Right ventricle myocardium inferior (tissue), 1 donor: ENCODE data around the gene TP53BP2. TPM values are rescaled to one million over a fixed set of nuclear protein-coding genes. Genes with fewer than 3 reads are reported as not detected.
"Not testable (repeated sequence)": the region's sequence is repeated elsewhere in the genome, so short reads cannot be mapped to it uniquely, and the experiment has no call there.

Source experiments
- ATAC-seq: fragments of 200-7000 bp; cut with Tn5 transposase; one replicate; pipeline ENCODE4 v1.9.1; 2020; ENCODE audit warnings: mild to moderate bottlenecking, moderate library complexity
- DNase-seq: peaks from one replicate; pipeline ENCODE4 v3.0.0; 2021; ENCODE audit errors: missing footprints
- intact Hi-C: fragments of 100-400 bp; cut with DNase I; formaldehyde crosslinking; loops from one replicate; pipeline ENCODE4 v1.11.0; 2022
- total RNA-seq: library from RNA; stranded (reverse); fragmentation: NEBNext Ultra II Directional; extraction: Animal tissue kit (Norgen Biotek cat#: 25700); gene quantifications from one replicate; pipeline ENCODE4 v1.2.1, GENCODE V29; 2021
- donor health status: DM: no; HTN: yes; CAD: no; lungs with severe emphysema.

Gene TP53BP2
- total RNA-seq, 1 donor from 2014 or later, result 18.7 TPM

DNA sequence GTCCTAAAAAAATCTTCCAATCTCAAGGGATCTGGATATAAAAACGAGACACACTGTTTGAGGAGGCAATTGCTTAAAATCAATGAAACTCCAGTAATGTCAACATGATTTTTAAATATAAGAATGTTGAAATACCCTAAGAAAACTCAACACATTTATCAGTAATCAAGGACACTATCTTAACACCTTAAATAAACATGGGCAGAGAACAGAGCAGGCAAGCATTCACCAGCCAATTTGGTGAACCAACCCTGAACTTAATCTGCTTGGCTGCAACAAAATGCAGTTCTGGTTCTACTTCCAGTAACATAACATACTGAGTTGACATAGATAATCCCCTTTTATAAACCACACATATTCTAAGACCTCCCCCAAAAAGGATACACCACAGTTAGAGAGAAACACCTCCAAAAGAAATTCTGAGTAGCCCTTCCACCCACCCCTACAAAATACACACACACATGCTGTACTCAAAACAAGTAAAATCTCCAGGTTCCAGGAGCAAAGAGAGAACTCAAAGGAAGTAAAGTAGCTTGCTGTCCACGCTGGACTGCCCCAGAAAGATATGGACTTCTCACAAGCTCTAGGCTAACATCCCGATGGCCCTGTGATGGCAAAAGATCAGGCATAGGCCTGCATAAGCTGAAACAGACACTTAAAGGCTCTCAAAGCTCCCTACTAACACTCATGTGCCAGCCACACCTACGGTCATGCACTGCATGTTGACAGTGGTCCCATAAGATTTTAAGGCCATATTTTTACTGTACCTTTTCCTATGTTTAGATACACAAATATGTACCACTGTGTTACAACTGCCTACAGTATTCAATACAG, 30.5 kb downstream of the TP53BP2 start:
- DNase-seq, result no peak
- intact Hi-C loops, result no loop called here
- ATAC-seq, result no peak

DNA sequence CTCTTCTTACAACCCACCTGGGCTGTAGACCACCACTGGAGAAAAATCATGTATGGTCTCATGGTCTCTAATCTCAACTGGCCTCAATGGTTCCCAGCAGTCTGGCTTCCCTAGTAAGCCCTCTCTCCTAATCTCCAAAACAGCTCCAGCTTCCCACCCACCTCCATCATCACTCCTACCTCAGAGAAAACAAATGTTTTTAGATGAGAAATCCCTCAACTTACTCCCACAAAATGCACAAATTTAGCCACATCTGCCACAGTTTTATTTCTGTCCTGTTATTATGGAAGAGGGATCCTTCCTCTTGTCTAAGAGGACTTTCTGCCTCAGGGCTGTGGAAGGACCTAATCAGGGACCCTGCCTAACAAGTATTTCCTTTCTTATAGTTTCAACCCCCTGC, 32.1 kb downstream of the TP53BP2 start:
- ATAC-seq, result no peak
- intact Hi-C loops, result loop anchor here (2.0 kb wide), 1 partner anchor 29 kb away; no protein-coding TSS in a partner anchor

DNA sequence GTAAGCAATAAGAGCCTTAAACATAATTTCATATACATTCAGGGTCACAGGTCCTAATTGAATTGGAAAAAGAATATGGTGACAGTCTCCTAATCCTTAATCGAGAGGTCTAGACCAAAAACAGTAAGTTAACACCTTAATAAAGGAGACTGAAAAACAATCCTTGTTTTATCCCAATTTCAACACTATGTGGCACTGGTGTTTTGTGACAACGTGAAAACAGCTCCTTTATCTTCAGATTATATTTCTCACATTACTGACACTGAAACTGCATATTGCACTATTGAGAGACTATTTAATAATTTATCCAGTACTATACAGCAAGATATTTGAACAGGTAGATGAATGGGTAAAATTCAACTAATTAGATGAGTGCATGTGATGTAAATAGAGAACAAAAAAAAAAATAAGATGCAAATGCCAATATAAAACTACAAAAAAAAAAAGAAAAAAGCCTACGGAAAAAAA, 34.1 kb downstream of the TP53BP2 start:
- DNase-seq (no peak), ATAC-seq (peak; percentile 56)
- intact Hi-C loops, result loop anchor here (2.0 kb wide), 1 partner anchor 31 kb away; no protein-coding TSS in a partner anchor

More for the DNA sequence above, 32.1 kb downstream of the TP53BP2 start:
- DNase-seq, result no peak

DNA sequence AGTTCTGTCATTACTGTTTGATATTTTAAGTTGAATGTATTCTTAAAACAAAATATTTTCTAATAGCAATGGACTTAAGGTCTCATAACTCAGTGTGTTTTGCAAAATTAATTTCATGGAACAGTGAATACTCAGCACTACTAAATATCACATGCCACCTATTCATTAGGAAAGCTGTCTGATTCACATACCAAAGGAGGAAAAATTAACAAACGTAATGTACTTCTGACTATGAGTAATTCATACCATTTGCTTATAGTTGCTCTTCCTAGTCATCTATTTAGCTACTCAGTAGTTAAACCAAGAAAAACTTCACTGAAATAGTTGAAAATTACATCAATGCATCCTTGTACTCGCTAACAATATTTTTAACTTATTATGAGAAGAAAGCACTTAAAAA, 35.2 kb downstream of the TP53BP2 start:
- DNase-seq, result no peak
- no peak for ATAC-seq
- intact Hi-C loops, result no loop called here

DNA sequence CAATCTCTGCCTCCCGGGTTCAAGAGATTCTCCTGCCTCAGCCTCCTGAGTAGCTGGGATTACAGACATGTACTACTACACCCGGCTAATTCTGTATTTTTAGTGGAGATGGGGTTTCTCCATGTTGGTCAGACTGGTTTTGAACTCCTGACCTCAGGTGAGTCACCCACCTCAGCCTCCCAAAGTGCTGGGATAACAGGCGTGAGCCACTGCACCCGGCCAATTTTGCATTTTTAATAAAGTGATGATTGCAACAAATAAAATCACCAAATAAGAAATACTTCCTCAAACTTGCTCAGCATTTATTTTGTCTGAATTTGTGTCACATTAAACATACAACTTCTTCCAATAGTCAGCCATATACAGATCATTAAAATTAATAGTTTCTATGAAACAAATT, 35.8 kb downstream of the TP53BP2 start:
- intact Hi-C loops, ATAC-seq, DNase-seq: not testable (repeated sequence)

DNA sequence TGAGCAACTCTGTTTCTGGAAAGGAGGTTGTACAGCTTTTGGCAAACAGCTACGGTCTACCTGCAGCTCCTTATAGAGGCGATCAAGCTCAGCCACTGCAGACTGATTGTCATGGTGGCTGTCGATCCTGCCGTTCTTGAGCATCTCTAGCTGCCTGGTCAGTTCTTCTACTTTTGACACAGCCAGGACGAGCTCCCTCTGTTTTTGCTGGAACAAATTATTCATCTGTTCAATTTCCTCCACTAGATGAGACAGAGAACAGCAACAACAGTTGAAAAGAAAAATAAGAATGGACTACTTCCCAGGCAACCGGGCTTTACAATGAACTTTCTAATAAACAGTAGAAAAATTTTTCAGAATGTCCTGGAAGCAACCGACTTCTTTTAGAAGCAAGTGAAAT, 42.5 kb downstream of the TP53BP2 start:
- ATAC-seq (no peak), DNase-seq (no peak)
- intact Hi-C loops, result no loop called here

DNA sequence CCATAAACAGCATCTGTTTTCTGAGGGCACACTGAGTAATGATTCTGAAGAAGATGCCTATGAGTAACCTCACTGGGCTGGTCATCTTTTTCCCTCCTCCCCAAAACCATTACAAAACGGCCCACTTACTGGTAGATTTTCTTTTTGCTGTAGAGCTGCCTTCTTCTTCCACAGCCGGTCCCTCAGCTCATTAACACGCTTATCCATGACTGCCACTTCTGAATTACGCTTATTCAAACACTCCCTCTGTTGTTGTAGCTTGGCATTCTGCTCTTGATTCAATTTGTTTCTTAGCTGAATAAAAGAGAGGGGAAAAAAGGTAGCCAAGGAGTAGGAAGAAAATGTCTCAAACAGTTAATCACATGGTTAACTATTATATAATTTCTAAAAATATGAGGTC, 43.1 kb downstream of the TP53BP2 start:
- intact Hi-C loops, result no loop called here
- no peak for ATAC-seq
- no peak for DNase-seq

DNA sequence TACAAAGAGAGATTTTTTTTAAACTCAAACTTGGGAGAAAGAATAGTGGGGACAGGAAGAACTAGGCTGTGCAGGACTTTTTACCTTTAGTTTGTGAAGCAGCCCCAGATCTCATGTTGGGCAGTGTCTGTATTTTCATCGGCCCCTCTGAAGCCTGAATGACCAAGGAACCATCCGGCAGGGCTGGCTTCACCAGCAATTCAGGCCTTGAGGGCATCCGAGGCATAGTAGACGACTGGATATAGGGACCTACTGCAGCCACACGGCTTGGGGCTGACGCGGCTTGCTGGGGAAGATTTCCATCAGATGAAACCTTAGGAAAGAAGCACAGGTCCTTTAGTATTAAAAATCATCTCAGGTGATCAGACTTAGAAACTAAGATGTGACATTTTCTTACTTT, 43.7 kb downstream of the TP53BP2 start:
- no peak for ATAC-seq
- no peak for DNase-seq
- intact Hi-C loops, result no loop called here

DNA sequence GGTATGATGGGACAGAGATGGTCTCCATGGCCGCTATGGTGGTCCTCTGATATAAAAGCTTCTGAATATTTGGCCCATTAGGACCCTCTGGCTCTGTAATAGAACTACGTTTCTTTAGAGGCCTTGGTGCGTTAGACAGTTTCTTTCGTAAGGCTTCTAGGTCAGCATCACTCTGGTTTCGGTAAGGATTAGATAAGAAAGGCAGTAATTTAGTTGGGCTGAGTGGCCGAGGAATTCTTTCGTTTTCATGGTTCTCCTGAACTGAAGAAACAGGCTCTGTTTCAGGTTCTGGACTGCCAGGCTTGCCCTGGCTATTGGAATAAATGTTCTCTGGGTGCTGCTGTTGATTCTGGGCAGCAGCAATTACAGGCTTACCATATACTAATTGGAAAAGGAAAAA, 49.5 kb downstream of the TP53BP2 start:
- DNase-seq (no peak), ATAC-seq (no peak)
- intact Hi-C loops, result no loop called here

DNA sequence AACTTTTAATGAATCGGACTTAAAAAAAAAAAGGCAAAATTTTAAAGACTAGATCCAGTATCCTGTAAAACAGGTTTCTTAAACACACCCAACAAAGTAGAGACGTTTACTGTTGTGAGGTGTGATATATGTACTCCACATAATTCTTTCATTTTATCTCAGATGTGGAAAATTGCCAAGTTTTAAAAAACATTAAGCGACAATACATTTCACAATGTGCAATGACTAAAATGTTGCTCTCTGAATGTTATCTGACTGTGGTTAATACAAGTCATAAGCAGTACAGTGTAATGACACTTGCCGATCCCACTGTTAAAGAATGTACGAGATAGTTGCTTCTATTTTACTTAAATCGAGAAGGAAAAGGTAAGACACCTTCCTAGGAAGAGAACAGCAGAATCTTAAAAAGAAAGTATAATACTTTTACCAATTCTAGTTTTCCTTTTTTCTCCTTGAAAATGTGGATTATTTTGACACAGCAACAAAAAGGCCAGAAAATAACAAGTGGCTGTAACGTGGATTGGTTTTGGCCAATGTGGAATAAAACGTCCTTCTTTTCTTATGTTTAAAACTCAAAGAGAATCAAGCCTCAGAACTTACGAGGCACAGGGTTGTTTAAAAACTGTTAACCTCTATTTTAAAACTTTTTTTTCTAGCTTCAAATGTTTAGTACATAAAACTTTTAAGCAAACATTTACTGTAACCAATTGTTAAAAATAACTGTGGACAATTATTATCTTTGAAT, 51.4 kb downstream of the TP53BP2 start:
- intact Hi-C loops, result no loop called here
- ATAC-seq, result no peak
- DNase-seq, result no peak

DNA sequence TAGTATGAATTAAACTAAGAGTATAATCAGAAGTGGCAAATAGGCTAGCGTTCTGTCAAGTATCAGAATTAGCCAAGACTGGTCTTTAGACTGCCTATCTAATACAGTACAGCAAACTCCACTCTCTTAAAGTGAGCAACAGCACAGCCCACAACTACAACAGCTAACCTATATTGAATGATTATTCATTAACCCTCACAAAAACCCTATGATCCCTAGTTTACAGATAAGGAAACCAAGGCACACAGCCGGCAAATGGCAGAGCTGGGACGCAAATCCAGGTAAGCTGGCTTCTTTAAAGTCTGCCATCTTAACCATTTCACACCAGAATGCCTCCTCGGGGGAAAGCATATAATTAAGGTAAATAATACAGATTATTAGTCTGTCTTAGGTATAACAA, 52.0 kb downstream of the TP53BP2 start:
- ATAC-seq (no peak), DNase-seq (no peak)
- intact Hi-C loops, result no loop called here

DNA sequence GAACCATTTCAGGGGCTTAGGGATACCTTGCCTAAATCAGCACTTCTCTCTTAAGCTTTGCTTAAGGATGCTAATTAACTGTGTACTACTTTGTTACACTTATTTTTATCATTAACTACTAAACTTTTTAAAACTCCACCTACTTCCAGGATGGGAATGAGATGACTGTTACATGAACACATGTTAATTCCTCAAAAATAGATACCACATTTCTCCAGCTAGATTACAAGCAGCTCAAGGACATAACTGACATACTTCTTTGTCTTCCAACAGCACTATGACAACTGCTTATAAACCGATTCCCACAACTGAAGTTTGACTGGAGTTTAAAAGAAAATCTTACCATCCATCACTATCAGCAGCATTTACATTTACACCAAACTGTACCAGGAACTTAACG, 53.7 kb downstream of the TP53BP2 start:
- intact Hi-C loops, result no loop called here
- DNase-seq (no peak), ATAC-seq (no peak)

DNA sequence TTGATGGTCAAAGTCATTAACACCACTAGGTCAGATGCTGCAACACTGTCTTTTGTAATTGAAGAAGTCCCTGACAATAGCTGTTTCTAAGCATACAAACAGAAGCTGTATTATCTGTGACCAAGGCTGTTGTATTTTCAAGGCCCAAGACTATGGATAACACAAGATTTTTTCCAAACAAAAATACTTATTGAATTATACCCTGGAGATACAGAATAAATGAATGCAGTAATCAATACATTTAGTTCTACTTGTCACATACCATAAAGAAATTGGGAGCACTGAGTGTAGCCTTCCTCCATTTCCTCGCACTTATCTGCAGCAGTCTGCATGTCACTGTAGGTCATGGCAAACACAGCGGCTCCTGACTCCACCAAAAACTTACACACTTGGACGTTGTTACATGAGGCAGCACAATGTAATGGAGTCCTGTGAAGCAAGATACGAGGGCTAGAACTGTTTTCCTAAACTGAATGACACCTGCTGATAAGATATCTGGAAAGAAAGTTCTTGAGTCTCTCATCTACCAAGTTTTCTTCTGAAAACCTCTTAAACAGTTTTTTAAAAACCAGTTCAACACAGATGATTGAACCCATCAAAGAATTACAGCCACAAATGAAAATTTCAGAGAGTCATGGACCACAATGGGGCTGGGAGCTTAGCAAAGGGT, 56.9 kb downstream of the TP53BP2 start:
- intact Hi-C loops, result no loop called here
- DNase-seq, result no peak
- no peak for ATAC-seq

DNA sequence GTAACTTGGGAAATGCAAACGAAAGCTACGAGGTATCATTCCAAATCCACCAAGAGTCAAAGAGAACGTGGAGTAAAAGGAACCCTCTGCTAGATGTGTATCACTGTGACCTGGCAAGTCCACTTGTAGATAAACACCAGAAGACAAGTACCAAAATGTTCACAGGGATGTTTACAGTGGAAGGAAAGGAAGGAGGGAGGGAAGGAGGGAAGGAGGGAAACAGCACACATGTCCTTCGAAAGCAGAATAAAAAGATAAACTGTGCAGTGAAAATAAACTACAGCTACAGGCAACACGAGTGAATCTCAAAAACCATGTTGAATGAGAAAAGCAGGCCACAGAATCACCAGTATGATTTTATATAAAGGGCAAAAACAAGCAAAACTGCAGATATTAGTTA, 59.9 kb downstream of the TP53BP2 start:
- no peak for ATAC-seq
- intact Hi-C loops, result no loop called here
- no peak for DNase-seq

DNA sequence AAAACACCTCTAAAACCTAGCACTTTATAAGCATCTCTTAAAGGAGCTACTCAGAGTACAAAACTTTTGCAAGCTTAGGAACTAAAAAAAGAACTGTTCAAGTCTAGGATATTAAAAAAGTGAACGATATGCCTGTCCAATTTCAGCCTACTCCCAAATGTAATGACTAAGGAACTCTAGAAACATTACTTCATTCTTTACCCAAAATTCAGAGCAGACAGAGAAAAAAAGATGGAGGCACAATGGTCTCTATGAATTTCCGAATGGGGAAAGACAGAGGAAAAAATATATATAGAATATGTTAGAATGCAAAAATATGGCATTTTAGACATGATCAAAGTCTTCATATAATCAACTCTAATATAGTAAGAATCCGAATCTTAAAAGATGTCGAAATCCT, 61.2 kb downstream of the TP53BP2 start:
- ATAC-seq, result peak; percentile 71
- DNase-seq, result no peak
- intact Hi-C loops, result no loop called here

DNA sequence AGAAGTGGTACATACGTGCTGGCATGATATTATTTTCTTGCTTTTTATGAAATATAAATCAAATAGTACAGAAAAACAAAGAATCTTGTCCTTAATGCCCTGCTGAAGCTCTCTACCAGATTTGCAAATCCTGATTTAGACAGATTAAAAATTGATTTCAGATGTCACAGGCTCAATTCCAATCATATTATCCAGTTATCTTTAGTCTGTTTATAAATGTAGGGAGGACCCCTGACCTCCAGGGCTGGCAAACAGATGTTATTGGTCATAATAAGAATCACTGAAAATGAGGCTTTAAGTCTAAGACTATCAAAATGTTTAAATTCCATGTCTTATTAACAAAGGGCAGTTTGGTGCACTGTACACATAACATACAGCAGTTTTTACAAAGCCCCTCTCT, 62.1 kb downstream of the TP53BP2 start:
- intact Hi-C loops, result no loop called here
- DNase-seq, result no peak
- ATAC-seq, result no peak

DNA sequence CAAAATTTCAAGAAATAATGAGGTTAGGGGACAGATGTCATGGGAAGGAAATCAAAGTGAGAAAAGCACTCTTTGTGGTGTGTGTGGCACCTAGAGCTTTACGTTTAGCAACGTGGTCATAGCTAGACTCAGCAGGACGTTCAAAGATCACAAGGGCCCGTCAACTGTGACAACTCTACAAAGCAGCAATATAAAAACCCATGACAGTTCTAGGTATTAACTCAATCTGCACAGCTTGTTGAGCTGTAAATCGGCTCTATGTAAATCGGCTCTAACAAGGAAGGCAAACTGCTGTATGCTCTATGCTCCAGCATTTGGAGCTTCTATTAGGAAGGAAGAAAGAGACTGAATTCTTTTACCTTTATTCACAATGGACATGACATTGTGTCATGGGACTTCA, 64.8 kb downstream of the TP53BP2 start:
- intact Hi-C loops, result no loop called here
- DNase-seq, result no peak

DNA sequence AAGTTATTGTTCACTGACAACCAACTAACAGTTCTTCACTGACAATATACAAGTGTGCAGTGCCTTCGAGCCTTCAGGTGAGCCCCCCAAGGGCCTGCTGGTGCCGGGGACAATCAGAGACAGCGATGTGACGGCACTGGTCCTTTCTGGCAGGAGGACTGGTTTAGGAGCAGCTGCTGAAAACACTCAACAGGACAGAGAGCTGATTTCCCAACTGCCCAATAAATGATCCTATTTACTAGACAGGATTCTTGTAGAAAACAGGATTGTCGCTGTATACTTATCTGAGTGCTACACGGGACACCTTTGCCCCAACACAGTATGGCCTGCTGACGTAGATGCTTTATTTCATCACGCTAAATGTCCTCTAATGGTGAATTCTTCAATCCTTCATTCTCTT, 65.4 kb downstream of the TP53BP2 start:
- ATAC-seq, result no peak
- intact Hi-C loops, result no loop called here
- no peak for DNase-seq

More for the DNA sequence above, 64.8 kb downstream of the TP53BP2 start:
- no peak for ATAC-seq

DNA sequence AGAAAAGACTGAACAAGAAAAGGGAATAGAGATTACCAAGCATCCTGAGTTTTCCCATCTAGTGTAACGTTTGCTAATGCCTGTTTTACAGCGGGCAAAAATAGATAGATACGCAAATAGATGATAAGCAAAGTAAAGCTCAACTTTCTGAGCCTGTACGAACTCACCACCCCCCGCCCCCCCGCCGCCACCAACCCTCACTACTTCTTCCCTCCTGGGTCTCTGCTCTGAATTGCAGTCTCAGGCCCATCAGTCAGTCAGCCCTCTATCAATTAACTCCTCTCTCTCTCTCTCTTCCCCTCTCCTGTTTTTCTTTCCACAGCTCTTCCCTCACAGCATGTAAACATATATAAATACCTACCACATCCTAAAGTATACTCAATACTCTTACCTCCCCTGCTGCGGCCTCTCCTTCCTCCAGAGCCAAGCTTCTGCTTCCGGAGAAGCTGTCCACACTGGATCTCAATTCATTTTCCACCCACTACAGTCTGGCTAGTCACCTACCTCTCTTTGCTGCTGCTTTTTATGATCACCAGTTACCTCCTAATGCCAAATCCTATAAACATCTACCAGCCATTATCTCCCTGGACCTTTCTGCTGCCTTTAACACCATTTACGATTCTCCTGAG, 68.8 kb downstream of the TP53BP2 start:
- intact Hi-C loops, result no loop called here
- ATAC-seq (no peak), DNase-seq (no peak)
